Endothelial cell (in vitro differentiated cells): ENCODE measurements around the gene SUSD5. TPM values are rescaled to one million over a fixed set of nuclear protein-coding genes. Genes with fewer than 3 reads are reported as not detected.

Experiments
- DNase-seq: peaks from one replicate; pipeline ENCODE4 v3.0.0; 2021; ENCODE audit warnings: low spot score
- H3K27ac Mint-ChIP-seq: one replicate; pipeline ENCODE4 v1.8.0; 2021; ENCODE audit warnings: mixed read lengths, inconsistent platforms; ENCODE audit not compliant: unreplicated experiment
- H3K27me3 Mint-ChIP-seq: one replicate; pipeline ENCODE4 v1.8.0; 2021; ENCODE audit warnings: mild to moderate bottlenecking, moderate library complexity, mixed read lengths, inconsistent platforms; ENCODE audit not compliant: unreplicated experiment
- H3K36me3 Mint-ChIP-seq: one replicate; pipeline ENCODE4 v1.8.0; 2021; ENCODE audit warnings: mild to moderate bottlenecking, low read depth, mixed read lengths, inconsistent platforms; ENCODE audit not compliant: unreplicated experiment
- H3K4me1 Mint-ChIP-seq: one replicate; pipeline ENCODE4 v1.8.0; 2021; ENCODE audit warnings: mild to moderate bottlenecking, mixed read lengths, inconsistent platforms; ENCODE audit not compliant: unreplicated experiment
- H3K4me3 Mint-ChIP-seq: one replicate; pipeline ENCODE4 v1.8.0; 2021; ENCODE audit warnings: mild to moderate bottlenecking, mixed read lengths, inconsistent platforms; ENCODE audit not compliant: unreplicated experiment
- H3K9me3 Mint-ChIP-seq: one replicate; pipeline ENCODE4 v1.8.0; 2021; ENCODE audit warnings: mixed read lengths, inconsistent platforms; ENCODE audit not compliant: unreplicated experiment
- CTCF ChIP-seq: fragments of 200-600 bp; sonication (generic); IDR thresholded peaks from one replicate; pipeline ENCODE4 v1.5.0; 2021; ENCODE audit warnings: antibody characterized with exemption; ENCODE audit not compliant: unreplicated experiment
- total RNA-seq: library from RNA; stranded (reverse); fragmentation: NEBNext Ultra II Directional; extraction: Animal tissue kit (Norgen Biotek cat#: 25700); gene quantifications from one replicate; pipeline ENCODE4 v1.2.1, GENCODE V29; 2021; ENCODE audit not compliant: unreplicated experiment

The SUSD5 gene
- total RNA-seq, 1 donor from 2014 or later, result 3.9 TPM

- TF ChIP-seq CTCF, result no peak
- Mint-ChIP-seq H3K27ac (no peak overlapping the region), H3K9me3 (no peaks in the 10 kb centered on the region), H3K36me3 (no peaks in the 10 kb centered on the region), H3K4me1 (no peaks in the 10 kb centered on the region), H3K27me3 (no peaks in the 10 kb centered on the region), H3K4me3 (no peak overlapping the region)
- no peak for DNase-seq
These were observed 21.7 kb upstream of the SUSD5 start for GRCh38 chr3:33240261-33240660.

GRCh38 chr3:33238923-33239322 is 20.3 kb upstream of the SUSD5 start:
- no peak for TF ChIP-seq CTCF
- H3K9me3 Mint-ChIP-seq, result no peaks in the 10 kb centered on the region
- H3K4me1 Mint-ChIP-seq, result no peaks in the 10 kb centered on the region
- no peaks in the 10 kb centered on the region for H3K36me3 Mint-ChIP-seq
- H3K4me3 Mint-ChIP-seq, result no peak overlapping the region
- no peak for DNase-seq
- no peak overlapping the region for H3K27ac Mint-ChIP-seq
- H3K27me3 Mint-ChIP-seq, result no peaks in the 10 kb centered on the region

GRCh38 chr3:33237439-33237838 is 18.8 kb upstream of the SUSD5 start:
- TF ChIP-seq CTCF, result no peak
- DNase-seq, result no peak
- H3K27ac Mint-ChIP-seq, result no peak overlapping the region
- no peaks in the 10 kb centered on the region for H3K9me3 Mint-ChIP-seq
- no peaks in the 10 kb centered on the region for H3K4me1 Mint-ChIP-seq
- H3K36me3 Mint-ChIP-seq, result no peaks in the 10 kb centered on the region
- H3K4me3 Mint-ChIP-seq, result no peak overlapping the region
- no peaks in the 10 kb centered on the region for H3K27me3 Mint-ChIP-seq

- H3K36me3 Mint-ChIP-seq, result no peaks in the 10 kb centered on the region
- no peak for TF ChIP-seq CTCF
- no peaks in the 10 kb centered on the region for H3K9me3 Mint-ChIP-seq
- no peak for DNase-seq
- H3K4me3 Mint-ChIP-seq, result no peak overlapping the region
- H3K27ac Mint-ChIP-seq, result no peak overlapping the region
- H3K27me3 Mint-ChIP-seq, result no peaks in the 10 kb centered on the region
- no peaks in the 10 kb centered on the region for H3K4me1 Mint-ChIP-seq
These were observed 17.4 kb upstream of the SUSD5 start for GRCh38 chr3:33236005-33236404.

- H3K4me3 Mint-ChIP-seq, result no peak overlapping the region
- H3K9me3 Mint-ChIP-seq, result no peaks in the 10 kb centered on the region
- H3K36me3 Mint-ChIP-seq, result no peaks in the 10 kb centered on the region
- H3K4me1 Mint-ChIP-seq, result no peaks in the 10 kb centered on the region
- H3K27me3 Mint-ChIP-seq, result peaks cover 4% of the 10 kb centered on the region
- no peak overlapping the region for H3K27ac Mint-ChIP-seq
- no peak for TF ChIP-seq CTCF
- no peak for DNase-seq
These were observed 15.3 kb upstream of the SUSD5 start for GRCh38 chr3:33233884-33234283.
